ENCODE results near the gene SPG11. TPM values are rescaled to one million over a fixed set of nuclear protein-coding genes. Genes with fewer than 3 reads are reported as not detected.

Gene SPG11
- total RNA-seq, 4 donors from 2014 or later = 45.2 to 82.8 (median 55.5) TPM

GRCh38 chr15:44656298-44656697 lies 7.2 kb downstream of the SPG11 start:
- no peak for TF ChIP-seq POLR2AphosphoS5 (IDR thresholded peaks at IDR 0.05)
- no peak for TF ChIP-seq POLR2A (IDR thresholded peaks at IDR 0.05)
- TF ChIP-seq, protein P1, sequence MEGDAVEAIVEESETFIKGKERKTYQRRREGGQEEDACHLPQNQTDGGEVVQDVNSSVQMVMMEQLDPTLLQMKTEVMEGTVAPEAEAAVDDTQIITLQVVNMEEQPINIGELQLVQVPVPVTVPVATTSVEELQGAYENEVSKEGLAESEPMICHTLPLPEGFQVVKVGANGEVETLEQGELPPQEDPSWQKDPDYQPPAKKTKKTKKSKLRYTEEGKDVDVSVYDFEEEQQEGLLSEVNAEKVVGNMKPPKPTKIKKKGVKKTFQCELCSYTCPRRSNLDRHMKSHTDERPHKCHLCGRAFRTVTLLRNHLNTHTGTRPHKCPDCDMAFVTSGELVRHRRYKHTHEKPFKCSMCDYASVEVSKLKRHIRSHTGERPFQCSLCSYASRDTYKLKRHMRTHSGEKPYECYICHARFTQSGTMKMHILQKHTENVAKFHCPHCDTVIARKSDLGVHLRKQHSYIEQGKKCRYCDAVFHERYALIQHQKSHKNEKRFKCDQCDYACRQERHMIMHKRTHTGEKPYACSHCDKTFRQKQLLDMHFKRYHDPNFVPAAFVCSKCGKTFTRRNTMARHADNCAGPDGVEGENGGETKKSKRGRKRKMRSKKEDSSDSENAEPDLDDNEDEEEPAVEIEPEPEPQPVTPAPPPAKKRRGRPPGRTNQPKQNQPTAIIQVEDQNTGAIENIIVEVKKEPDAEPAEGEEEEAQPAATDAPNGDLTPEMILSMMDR (IDR thresholded peaks at IDR 0.05) = no peak
- TF ChIP-seq EP300 (IDR thresholded peaks at IDR 0.05) = no peak
- H3K4me3 ChIP-seq = no peak overlapping the region
- no peak overlapping the region for H3K27ac ChIP-seq
- no peaks in the 10 kb centered on the region for H3K9me3 ChIP-seq
- no peak for ATAC-seq
- 69 to 88% methylated on average over 1 of the region's 1 CpG for WGBS, 2 donors (ENCODE audit: low coverage in 1 of 2)
- no peaks in the 10 kb centered on the region for H3K27me3 ChIP-seq
- H3K36me3 ChIP-seq = peaks cover 0 to 89% of the 10 kb centered on the region in 2 donors
- peaks cover 0 to 4% (median 0%) of the 10 kb centered on the region in 3 donors for H3K4me1 ChIP-seq

DNA sequence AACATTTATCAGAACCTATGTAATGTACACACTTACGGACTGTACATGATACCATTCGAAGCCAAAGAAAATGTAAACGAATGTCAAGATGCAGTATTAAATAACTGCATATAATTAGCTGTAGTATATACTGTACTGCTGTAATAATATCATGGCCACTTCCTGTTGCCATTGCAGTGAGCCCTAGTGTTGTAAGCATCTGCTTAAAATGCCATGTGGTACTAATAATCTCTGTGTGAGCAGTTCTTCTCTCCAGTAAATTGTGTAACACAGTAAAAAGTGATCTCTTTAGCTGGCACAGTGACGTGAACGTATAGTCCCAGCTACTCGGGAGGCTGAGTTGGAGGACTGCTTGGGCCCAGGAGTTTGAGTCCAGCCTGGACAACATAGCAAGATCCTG lies 8.6 kb downstream of the SPG11 start:
- no peak for TF ChIP-seq POLR2A (IDR thresholded peaks at IDR 0.05)
- TF ChIP-seq POLR2AphosphoS5 (IDR thresholded peaks at IDR 0.05) = no peak
- H3K36me3 ChIP-seq = peaks cover 0 to 99% of the 10 kb centered on the region in 2 donors
- H3K4me3 ChIP-seq = no peak overlapping the region
- no peak for ATAC-seq
- no peaks in the 10 kb centered on the region for H3K27me3 ChIP-seq
- WGBS, 2 donors (ENCODE audit: low coverage in 1 of 2) = 81 to 89% methylated on average over 6 of the region's 6 CpGs
- H3K9me3 ChIP-seq = no peaks in the 10 kb centered on the region
- H3K4me1 ChIP-seq = no peaks in the 10 kb centered on the region
- no peak overlapping the region for H3K27ac ChIP-seq

DNA sequence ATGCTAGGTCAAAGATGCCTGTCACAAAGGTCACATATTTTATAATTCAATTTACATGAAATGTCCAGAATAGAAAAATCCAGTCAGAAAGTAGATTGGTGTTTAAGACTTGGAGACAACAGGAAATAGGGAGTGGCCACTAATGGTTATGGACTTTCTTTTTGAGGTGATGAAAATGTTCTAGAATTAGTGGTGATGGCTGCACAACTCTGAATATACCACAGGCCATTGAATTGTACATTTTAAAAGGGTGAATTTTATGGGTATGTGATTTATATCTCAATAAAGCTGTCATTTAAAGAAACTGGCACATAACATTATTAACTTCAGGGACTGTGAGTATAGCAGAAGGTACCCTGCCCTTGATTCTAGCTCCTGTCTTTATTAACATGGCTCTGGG lies 15.8 kb downstream of the SPG11 start:
- H3K4me1 ChIP-seq = no peaks in the 10 kb centered on the region
- peaks cover 0 to 81% of the 10 kb centered on the region in 2 donors for H3K36me3 ChIP-seq
- no peak for TF ChIP-seq POLR2A (IDR thresholded peaks at IDR 0.05)
- no peak for TF ChIP-seq EP300 (IDR thresholded peaks at IDR 0.05)
- ATAC-seq = no peak
- no peaks in the 10 kb centered on the region for H3K27me3 ChIP-seq
- no peak overlapping the region for H3K4me3 ChIP-seq
- H3K27ac ChIP-seq = no peak overlapping the region
- no peaks in the 10 kb centered on the region for H3K9me3 ChIP-seq

- H3K36me3 ChIP-seq = peaks cover 0 to 75% of the 10 kb centered on the region in 2 donors
- ATAC-seq = no peak
- H3K27ac ChIP-seq = no peak overlapping the region
- 86 to 94% methylated on average over 1 of the region's 1 CpG for WGBS, 2 donors (ENCODE audit: low coverage in 1 of 2)
- H3K4me1 ChIP-seq = no peaks in the 10 kb centered on the region
- H3K4me3 ChIP-seq = no peak overlapping the region
- no peak for TF ChIP-seq POLR2AphosphoS5 (IDR thresholded peaks at IDR 0.05)
- no peak for TF ChIP-seq EP300 (IDR thresholded peaks at IDR 0.05)
- no peak for TF ChIP-seq POLR2A (IDR thresholded peaks at IDR 0.05)
- TF ChIP-seq, protein P1 (IDR thresholded peaks at IDR 0.05) = no peak
- no peaks in the 10 kb centered on the region for H3K9me3 ChIP-seq
- no peaks in the 10 kb centered on the region for H3K27me3 ChIP-seq
Measured at GRCh38 chr15:44647036-44647435, 16.4 kb downstream of the SPG11 start.

DNA sequence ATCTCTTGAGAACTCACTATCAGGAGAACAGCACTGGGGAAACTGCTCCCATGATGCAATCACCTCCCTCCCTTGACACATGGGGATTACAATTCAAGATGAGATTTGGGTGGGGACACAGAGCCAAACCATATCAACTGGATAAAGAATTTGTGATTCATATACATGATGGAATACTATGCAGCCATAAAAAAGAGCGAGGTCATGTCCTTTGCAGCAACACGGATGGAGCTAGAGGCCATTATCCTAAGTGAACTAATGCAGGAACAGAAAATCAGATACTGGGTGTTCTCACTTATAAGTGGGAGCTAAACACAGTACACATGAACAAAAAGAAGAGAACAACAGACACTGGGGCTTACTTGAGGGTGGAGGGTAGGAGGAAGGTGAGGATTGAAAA lies 17.0 kb downstream of the SPG11 start:
- H3K27me3 ChIP-seq = no peaks in the 10 kb centered on the region
- no peak for TF ChIP-seq POLR2A (IDR thresholded peaks at IDR 0.05)
- TF ChIP-seq, protein P1 (IDR thresholded peaks at IDR 0.05) = no peak
- TF ChIP-seq EP300 (IDR thresholded peaks at IDR 0.05) = no peak
- no peak for TF ChIP-seq POLR2AphosphoS5 (IDR thresholded peaks at IDR 0.05)
- WGBS, 2 donors (ENCODE audit: low coverage in 1 of 2) = 100% methylated on average over 2 of the region's 2 CpGs
- H3K4me1 ChIP-seq = no peaks in the 10 kb centered on the region
- H3K9me3 ChIP-seq = no peaks in the 10 kb centered on the region
- H3K36me3 ChIP-seq = peaks cover 0 to 69% of the 10 kb centered on the region in 2 donors
- ATAC-seq = no peak
- no peak overlapping the region for H3K4me3 ChIP-seq
- H3K27ac ChIP-seq = no peak overlapping the region

- Histone ChIP-seq H3K36me3 (peaks cover 0 to 56% of the 10 kb centered on the region in 2 donors), H3K27ac (no peak overlapping the region), H3K4me1 (no peaks in the 10 kb centered on the region), H3K4me3 (no peak overlapping the region), H3K27me3 (no peaks in the 10 kb centered on the region), H3K9me3 (no peaks in the 10 kb centered on the region)
- ATAC-seq = no peak
- TF ChIP-seq, protein P1 (IDR thresholded peaks at IDR 0.05) = no peak
- TF ChIP-seq POLR2A (IDR thresholded peaks at IDR 0.05) = no peak
- no peak for TF ChIP-seq POLR2AphosphoS5 (IDR thresholded peaks at IDR 0.05)
- no peak for TF ChIP-seq EP300 (IDR thresholded peaks at IDR 0.05)
- 80 to 86% methylated on average over 1 to 4 of the region's 4 CpGs for WGBS, 2 donors (ENCODE audit: low coverage in 1 of 2)
Measured at GRCh38 chr15:44641651-44642050, 21.8 kb downstream of the SPG11 start.
